Heart right ventricle (tissue), 16 donors: ENCODE measurements around the gene KLHL29. TPM values are rescaled to one million over a fixed set of nuclear protein-coding genes. Genes with fewer than 3 reads are reported as not detected.

Source experiments
- ATAC-seq, 8 donors: fragments of 200-7000 bp; cut with Tn5 transposase; one replicate each; pipeline ENCODE4 v1.9.1; 2020; ENCODE audit warnings: mild to moderate bottlenecking in 8 of 8, moderate library complexity in 8 of 8, moderate number of reproducible peaks in 1 of 8
- DNase-seq, 2 donors: peaks; one replicate each; pipeline ENCODE4 v3.0.0-alpha.2; 2020
- H3K27ac ChIP-seq, 10 donors: fragments of 200-600 bp; sonication (generic) in 2 of 10; one replicate each; pipeline versions ENCODE4 v1.5.0 to v1.8.0; 2020 to 2022; ENCODE audit warnings: mild to moderate bottlenecking in 3 of 10
- H3K27me3 ChIP-seq, 7 donors: fragments of 200-600 bp; one replicate each; pipeline ENCODE4 v1.8.0; 2021 to 2022; ENCODE audit warnings: mild to moderate bottlenecking in 2 of 7
- H3K36me3 ChIP-seq, 9 donors: fragments of 200-600 bp; sonication (generic) in 1 of 9; one replicate each; pipeline versions ENCODE4 v1.5.0 to v1.8.0; 2020 to 2022; ENCODE audit warnings: mild to moderate bottlenecking in 2 of 9
- H3K4me1 ChIP-seq, 9 donors: fragments of 200-600 bp; sonication (generic) in 1 of 9; one replicate each; pipeline versions ENCODE4 v1.5.0 to v1.8.0; 2020 to 2022; ENCODE audit warnings: mild to moderate bottlenecking in 4 of 9
- H3K4me3 ChIP-seq, 10 donors: fragments of 200-600 bp; sonication (generic) in 2 of 10; one replicate each; pipeline versions ENCODE4 v1.5.0 to v1.8.0; 2020 to 2022; ENCODE audit warnings: mild to moderate bottlenecking in 7 of 10, moderate library complexity in 2 of 10
- H3K9me3 ChIP-seq, 11 donors: fragments of 200-600 bp in 10 of 11; sonication (generic) in 2 of 11; one replicate each; pipeline versions ENCODE4 v1.5.0 to v1.8.0; 2013 to 2022; ENCODE audit warnings: mild to moderate bottlenecking in 2 of 11, control low read depth in 1 of 11, moderate library complexity in 1 of 11
- WGBS, 2 donors: extraction: QIAGEN DNeasy Blood & Tissue Kit; methylation state at CpG; one replicate each; pipeline ENCODE4 v1.1.7; 2013; ENCODE audit warnings: inconsistent platforms in 1 of 2; 5-methylcytosine and 5-hydroxymethylcytosine counted together
- intact Hi-C, 10 donors: fragments of 100-400 bp; cut with DNase I; formaldehyde crosslinking; loops; one replicate each; pipeline versions ENCODE4 v1.11.1 to v1.14.2; 2022
- polyA plus RNA-seq, 2 donors: library from polyadenylated mRNA; stranded (reverse); fragments of 200-250 nt; gene quantifications; one replicate each; pipeline ENCODE4 v1.2.3, GENCODE V29; 2013
- total RNA-seq, 10 donors: library from RNA; stranded (reverse); fragmentation: NEBNext Ultra II Directional in 3 of 10; extraction: Animal tissue kit (Norgen Biotek cat#: 25700) in 3 of 10; gene quantifications; one replicate each; pipeline versions ENCODE4 v1.2.1 to v1.2.4, GENCODE V29; 2021 to 2023
- TF ChIP-seq, protein P1 (sequence below), 9 donors: fragments of 200-600 bp; sonication (generic) in 2 of 9; IDR thresholded peaks; one replicate each; pipeline versions ENCODE4 v1.5.0 to v1.8.0; 2021 to 2022; ENCODE audit warnings: antibody characterized with exemption in 9 of 9, mild to moderate bottlenecking in 5 of 9, moderate library complexity in 1 of 9
- donor health status: Arrhythmogenic right ventricular cardiomyopathy.
- donor health status: ischemic (EF 13 %, LVEDD 7.1; RV severe dilation, severe dysfunction).
- donor health status: healthy with polysubstance abuse.
- donor health status: DM: no; HTN: yes; CAD: no.
- donor health status: DM: no; HTN: no; CAD: no.
- donor health status: ischemic (EF 25% LVEDD 6.9; RV normal size, moderate dysfunction).
- donor health status: ischemic (EF 25% LVEDD 5.7; RV mildly dilated, moderate dysfunction).
- donor health status: healthy.
- donor health status: DM: yes; HTN: yes; CAD: no.
- donor health status: Ischemic cardiomyopathy.
- donor health status: ischemic (EF 35%, LVEDD 5.7; RV mildly dilated, moderate dysfunction).
- donor health status: nonischemic (EF 11% LVEDD 7.7; RV severe dilation, severe dysfunction).
- donor health status: DM: yes; HTN: yes; CAD: no.
- donor health status: PGD.
- donor health status: ischemic (EF 29% LVEDD 5.4; RV normal size, mild dysfunction).
- donor health status: nonischemic (EF 23%, LVEDD 6.1; RV moderate dilation, normal function).

Gene KLHL29
- total and polyA plus RNA-seq, 12 donors: 0.71 to 1.5 (median 1.0) TPM

DNA sequence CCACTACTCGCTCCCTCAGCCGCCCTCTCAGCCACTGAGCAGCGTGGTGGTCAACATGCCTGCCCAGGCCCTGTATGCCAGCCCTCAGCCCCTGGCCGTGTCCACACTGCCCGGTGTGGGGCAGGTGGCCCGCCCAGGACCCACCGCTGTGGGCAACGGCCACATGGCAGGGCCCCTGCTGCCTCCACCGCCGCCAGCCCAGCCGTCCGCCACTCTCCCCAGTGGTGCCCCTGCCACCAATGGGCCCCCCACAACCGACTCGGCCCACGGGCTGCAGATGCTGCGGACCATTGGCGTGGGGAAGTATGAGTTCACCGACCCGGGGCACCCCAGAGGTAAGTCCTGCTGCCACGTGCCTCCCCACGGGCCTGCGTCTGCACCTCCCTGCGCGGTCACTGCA lies 257.5 kb downstream of the KLHL29 start:
- Histone ChIP-seq H3K4me1 (peaks cover 0 to 5% (median 3%) of the 10 kb centered on the region in 9 donors), H3K4me3 (no peak overlapping the region), H3K27me3 (no peaks in the 10 kb centered on the region), H3K27ac (no peak overlapping the region), H3K9me3 (peaks cover 0 to 5% (median 0%) of the 10 kb centered on the region in 11 donors), H3K36me3 (peaks cover 0 to 5% (median 0%) of the 10 kb centered on the region in 9 donors)
- WGBS, 2 donors: 95 to 98% methylated on average over 24 of the region's 24 CpGs
- peak in 1 of 8 donors; percentile 14 for ATAC-seq
- TF ChIP-seq, protein P1, sequence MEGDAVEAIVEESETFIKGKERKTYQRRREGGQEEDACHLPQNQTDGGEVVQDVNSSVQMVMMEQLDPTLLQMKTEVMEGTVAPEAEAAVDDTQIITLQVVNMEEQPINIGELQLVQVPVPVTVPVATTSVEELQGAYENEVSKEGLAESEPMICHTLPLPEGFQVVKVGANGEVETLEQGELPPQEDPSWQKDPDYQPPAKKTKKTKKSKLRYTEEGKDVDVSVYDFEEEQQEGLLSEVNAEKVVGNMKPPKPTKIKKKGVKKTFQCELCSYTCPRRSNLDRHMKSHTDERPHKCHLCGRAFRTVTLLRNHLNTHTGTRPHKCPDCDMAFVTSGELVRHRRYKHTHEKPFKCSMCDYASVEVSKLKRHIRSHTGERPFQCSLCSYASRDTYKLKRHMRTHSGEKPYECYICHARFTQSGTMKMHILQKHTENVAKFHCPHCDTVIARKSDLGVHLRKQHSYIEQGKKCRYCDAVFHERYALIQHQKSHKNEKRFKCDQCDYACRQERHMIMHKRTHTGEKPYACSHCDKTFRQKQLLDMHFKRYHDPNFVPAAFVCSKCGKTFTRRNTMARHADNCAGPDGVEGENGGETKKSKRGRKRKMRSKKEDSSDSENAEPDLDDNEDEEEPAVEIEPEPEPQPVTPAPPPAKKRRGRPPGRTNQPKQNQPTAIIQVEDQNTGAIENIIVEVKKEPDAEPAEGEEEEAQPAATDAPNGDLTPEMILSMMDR (IDR thresholded peaks at IDR 0.05): no peak
- intact Hi-C loops: no loop called here
- no peak for DNase-seq

DNA sequence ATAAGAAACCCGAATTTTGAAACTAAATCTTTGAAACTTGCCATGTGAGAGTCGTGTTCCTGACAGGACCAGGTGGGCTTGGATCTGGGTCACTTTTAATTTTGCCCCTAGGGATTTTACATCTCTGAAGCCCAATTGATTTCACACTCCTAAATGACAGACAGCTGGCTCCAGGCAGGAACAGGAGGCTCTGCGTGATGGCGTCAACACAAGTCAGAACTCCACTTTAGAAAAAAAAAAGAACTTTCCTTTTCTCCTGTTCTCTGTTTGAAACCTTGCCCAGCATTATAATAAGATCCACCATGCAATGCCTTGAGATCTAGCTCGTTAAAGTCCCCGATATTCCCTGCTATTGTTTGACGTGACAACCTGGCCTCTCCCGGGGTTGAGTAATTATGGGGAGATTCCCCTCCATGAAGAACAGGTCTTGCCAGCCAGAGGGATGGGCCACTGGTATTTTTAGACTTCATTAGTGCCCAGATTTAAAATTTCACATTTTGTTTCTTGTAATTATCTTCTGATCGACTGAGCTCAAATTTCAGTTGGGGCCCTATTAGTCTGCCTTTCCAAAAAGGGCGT lies 260.3 kb downstream of the KLHL29 start:
- Histone ChIP-seq H3K27ac (no peak overlapping the region), H3K9me3 (peaks cover 0 to 5% (median 0%) of the 10 kb centered on the region in 11 donors), H3K27me3 (no peaks in the 10 kb centered on the region), H3K4me3 (no peak overlapping the region), H3K36me3 (peaks cover 0 to 5% (median 0%) of the 10 kb centered on the region in 9 donors), H3K4me1 (no peaks in the 10 kb centered on the region)
- ATAC-seq (peak in 1 of 8 donors; percentile 31), DNase-seq (no peak)
- WGBS, 2 donors: 71 to 80% methylated on average over 10 of the region's 10 CpGs
- intact Hi-C loops: no loop called here
- TF ChIP-seq, protein P1 (IDR thresholded peaks at IDR 0.05): no peak

DNA sequence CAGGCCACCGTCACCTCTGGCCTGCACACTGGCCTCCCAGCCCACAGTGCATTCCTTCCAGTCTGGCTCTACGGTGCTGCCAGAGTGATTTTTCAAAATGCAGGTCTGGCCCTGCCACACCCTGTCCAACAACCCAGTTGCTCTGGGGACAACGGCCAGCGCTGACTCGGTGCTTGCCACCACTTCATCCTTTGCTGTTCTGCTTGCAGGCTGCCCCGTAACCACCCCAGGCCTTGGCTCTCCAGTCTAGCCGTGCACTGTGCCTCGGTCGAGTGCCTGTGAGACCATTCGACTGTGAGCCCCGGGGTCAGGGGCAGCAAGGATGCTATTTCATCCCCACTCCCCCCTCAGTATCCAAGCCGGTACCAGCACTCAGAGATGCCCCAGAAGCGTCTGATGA lies 262.6 kb downstream of the KLHL29 start:
- intact Hi-C loops: no loop called here
- Histone ChIP-seq H3K9me3 (peaks cover 0 to 11% (median 0%) of the 10 kb centered on the region in 11 donors), H3K27me3 (no peaks in the 10 kb centered on the region), H3K4me3 (no peak overlapping the region), H3K4me1 (no peaks in the 10 kb centered on the region), H3K27ac (no peak overlapping the region), H3K36me3 (peaks cover 0 to 5% (median 0%) of the 10 kb centered on the region in 9 donors)
- TF ChIP-seq, protein P1 (IDR thresholded peaks at IDR 0.05): no peak
- 95 to 98% methylated on average over 13 of the region's 13 CpGs for WGBS, 2 donors
- DNase-seq (no peak), ATAC-seq (no peak)

DNA sequence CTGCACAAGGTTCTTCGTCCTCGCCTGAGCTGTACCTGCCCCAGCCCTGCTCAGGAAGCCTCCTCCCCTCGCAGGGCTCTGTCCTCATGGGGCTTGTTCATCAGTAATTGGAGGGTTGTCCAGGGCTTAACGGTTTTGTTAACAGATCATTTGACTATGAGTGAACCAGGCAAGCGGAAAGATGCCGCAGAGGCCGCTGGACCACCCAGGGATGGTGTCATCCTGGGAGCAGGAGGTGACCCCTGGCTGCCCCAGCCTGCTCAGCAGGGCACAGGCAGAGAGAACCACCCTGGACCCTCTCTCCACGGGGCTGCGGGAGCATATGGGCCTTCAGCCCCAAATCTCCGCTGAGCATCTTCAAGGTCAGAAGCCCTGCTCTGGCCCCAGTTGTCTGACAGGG lies 264.3 kb downstream of the KLHL29 start:
- no peak for ATAC-seq
- Histone ChIP-seq H3K27ac (no peak overlapping the region), H3K4me1 (no peaks in the 10 kb centered on the region), H3K36me3 (no peaks in the 10 kb centered on the region), H3K9me3 (peaks cover 0 to 6% (median 0%) of the 10 kb centered on the region in 11 donors), H3K27me3 (no peaks in the 10 kb centered on the region), H3K4me3 (no peak overlapping the region)
- intact Hi-C loops: no loop called here
- WGBS, 2 donors: 81 to 84% methylated on average over 10 of the region's 10 CpGs
- DNase-seq: no peak
- TF ChIP-seq, protein P1 (IDR thresholded peaks at IDR 0.05): no peak
